ENCODE results near the gene OR6J1.

OR6J1 gene

DNA sequence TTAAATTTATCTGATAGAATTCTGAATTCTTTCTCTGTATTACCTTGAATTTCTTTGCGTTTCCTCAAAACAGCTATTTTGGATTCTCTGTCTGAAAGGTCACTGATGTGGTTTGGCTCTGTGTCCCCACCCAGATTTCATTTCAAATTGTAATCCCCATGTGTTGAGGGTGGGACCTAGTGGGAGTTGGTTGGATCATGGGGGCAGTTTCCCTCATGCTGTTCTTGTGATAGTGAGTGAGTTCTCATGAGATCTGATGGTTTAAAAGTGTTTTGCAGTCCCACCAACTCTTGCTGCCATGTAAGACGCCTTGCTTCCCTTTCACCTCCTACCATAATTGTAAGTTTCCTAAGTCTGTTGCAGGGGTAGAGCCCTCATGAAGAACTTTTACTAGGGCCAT lies 34.1 kb upstream of the OR6J1 start:
- TF ChIP-seq TAF1 (IDR thresholded peaks at IDR 0.05; ENCODE audit: borderline replicate concordance, insufficient read depth, low read length), result no peak
- TF ChIP-seq, protein P1, sequence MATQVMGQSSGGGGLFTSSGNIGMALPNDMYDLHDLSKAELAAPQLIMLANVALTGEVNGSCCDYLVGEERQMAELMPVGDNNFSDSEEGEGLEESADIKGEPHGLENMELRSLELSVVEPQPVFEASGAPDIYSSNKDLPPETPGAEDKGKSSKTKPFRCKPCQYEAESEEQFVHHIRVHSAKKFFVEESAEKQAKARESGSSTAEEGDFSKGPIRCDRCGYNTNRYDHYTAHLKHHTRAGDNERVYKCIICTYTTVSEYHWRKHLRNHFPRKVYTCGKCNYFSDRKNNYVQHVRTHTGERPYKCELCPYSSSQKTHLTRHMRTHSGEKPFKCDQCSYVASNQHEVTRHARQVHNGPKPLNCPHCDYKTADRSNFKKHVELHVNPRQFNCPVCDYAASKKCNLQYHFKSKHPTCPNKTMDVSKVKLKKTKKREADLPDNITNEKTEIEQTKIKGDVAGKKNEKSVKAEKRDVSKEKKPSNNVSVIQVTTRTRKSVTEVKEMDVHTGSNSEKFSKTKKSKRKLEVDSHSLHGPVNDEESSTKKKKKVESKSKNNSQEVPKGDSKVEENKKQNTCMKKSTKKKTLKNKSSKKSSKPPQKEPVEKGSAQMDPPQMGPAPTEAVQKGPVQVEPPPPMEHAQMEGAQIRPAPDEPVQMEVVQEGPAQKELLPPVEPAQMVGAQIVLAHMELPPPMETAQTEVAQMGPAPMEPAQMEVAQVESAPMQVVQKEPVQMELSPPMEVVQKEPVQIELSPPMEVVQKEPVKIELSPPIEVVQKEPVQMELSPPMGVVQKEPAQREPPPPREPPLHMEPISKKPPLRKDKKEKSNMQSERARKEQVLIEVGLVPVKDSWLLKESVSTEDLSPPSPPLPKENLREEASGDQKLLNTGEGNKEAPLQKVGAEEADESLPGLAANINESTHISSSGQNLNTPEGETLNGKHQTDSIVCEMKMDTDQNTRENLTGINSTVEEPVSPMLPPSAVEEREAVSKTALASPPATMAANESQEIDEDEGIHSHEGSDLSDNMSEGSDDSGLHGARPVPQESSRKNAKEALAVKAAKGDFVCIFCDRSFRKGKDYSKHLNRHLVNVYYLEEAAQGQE (IDR thresholded peaks at IDR 0.05; ENCODE audit: insufficient read depth in 1 of 2, low read depth in 2 of 2, low read length in 2 of 2), result no peak

DNA sequence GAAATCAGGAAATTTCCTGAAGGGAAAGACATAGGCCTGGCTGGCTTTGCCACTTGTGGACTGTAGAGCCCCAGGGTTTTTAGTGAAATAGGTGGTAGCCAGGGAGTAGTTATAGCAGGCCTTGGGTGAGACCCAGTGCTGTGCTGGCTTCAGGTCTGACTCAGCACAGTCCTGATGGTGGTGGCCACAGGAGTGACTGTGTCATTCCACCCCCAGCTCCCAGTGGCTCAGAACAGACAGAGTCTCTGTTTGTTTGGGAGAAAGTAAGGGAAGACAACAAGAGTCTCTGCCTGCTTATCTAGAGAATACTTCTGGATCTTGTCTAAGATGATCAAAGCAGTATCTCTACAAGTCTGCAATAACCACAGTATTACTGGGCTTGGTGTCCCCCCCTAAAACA lies 27.5 kb upstream of the OR6J1 start:
- TF ChIP-seq, protein P1 (IDR thresholded peaks at IDR 0.05; ENCODE audit: insufficient read depth in 1 of 2, low read depth in 2 of 2, low read length in 2 of 2), result no peak
- TF ChIP-seq POLR2AphosphoS5 (IDR thresholded peaks at IDR 0.05; ENCODE audit: low read depth, low read length) (no peak), TAF1 (IDR thresholded peaks at IDR 0.05; ENCODE audit: borderline replicate concordance, insufficient read depth, low read length) (no peak), SIN3A (IDR thresholded peaks at IDR 0.05; ENCODE audit: borderline replicate concordance, insufficient read depth, low read length) (no peak), FOXP2 (optimal IDR thresholded peaks at IDR 0.05; ENCODE audit: borderline replicate concordance, extremely low read depth, extremely low read length, insufficient read depth) (no peak)

DNA sequence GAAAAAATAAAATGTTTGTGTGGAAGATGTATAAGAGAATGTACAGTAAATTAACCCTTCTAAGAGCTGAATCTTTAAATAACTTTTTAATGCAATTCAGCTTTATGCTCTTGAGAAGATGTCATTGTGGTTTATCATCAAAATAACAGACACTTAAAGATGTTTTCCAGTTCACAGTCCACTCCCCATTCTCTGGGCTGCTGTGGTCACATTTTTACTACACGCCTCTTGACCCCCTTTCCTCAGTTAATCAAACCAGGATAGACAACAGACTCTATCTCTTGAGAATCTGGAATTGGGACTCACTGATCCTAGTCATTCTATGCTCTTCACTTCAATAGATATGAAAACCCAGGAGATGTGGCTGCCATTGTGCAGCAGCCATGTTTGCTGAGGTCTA lies 24.7 kb upstream of the OR6J1 start:
- TF ChIP-seq, protein P1 (IDR thresholded peaks at IDR 0.05; ENCODE audit: insufficient read depth in 1 of 2, low read depth in 2 of 2, low read length in 2 of 2), result no peak
- TF ChIP-seq POLR2AphosphoS5 (IDR thresholded peaks at IDR 0.05; ENCODE audit: low read depth, low read length), result no peak
- no peak for TF ChIP-seq FOXP2 (optimal IDR thresholded peaks at IDR 0.05; ENCODE audit: borderline replicate concordance, extremely low read depth, extremely low read length, insufficient read depth)
- TF ChIP-seq TAF1 (IDR thresholded peaks at IDR 0.05; ENCODE audit: borderline replicate concordance, insufficient read depth, low read length), result no peak
- no peak for TF ChIP-seq SIN3A (IDR thresholded peaks at IDR 0.05; ENCODE audit: borderline replicate concordance, insufficient read depth, low read length)

DNA sequence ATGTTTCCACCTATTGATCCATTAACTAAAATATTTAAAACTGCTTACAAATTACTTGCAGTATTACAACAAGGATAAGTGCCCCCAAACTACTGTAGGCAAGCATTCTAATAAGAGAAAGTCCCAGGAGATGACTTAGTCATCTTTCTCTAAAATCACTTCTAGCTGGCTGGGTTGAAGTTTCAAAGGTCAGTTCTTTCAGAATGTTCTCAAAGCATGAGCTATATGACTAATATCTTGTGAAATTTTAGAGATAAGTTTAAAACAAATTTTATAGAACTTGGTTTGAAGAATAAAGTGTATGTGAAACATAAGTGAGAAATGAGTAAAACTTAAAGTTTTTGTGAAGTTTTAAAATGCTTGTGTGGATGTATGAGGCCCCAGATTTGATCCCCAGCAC lies 24.3 kb upstream of the OR6J1 start:
- TF ChIP-seq TAF1 (IDR thresholded peaks at IDR 0.05; ENCODE audit: borderline replicate concordance, insufficient read depth, low read length), result no peak

DNA sequence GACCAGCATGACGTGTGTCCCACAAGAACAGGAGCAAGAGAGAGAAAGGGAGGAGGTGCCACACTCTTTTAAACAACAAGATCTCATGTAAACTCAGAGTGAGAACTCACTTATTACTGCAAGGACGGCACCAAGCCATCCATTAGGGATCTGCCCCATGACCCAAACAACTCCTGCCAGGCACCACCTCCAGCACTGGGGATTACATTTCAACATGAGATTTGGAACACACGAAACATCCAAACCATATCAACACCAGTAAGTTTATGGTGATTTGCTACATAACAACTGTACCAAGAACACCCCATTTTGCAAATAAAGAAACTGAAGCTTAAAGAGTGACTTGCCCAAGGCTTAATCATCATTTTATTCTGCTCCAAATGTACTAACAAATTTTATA lies 23.7 kb upstream of the OR6J1 start:
- TF ChIP-seq SIN3A (IDR thresholded peaks at IDR 0.05; ENCODE audit: borderline replicate concordance, insufficient read depth, low read length) (no peak), FOXP2 (optimal IDR thresholded peaks at IDR 0.05; ENCODE audit: borderline replicate concordance, extremely low read depth, extremely low read length, insufficient read depth) (no peak), TAF1 (IDR thresholded peaks at IDR 0.05; ENCODE audit: borderline replicate concordance, insufficient read depth, low read length) (no peak), POLR2AphosphoS5 (IDR thresholded peaks at IDR 0.05; ENCODE audit: low read depth, low read length) (no peak)
- TF ChIP-seq, protein P1 (IDR thresholded peaks at IDR 0.05; ENCODE audit: insufficient read depth in 1 of 2, low read depth in 2 of 2, low read length in 2 of 2), result no peak
